Immature natural killer cell (primary cell): ENCODE results near the gene USP38. TPM values are rescaled to one million over a fixed set of nuclear protein-coding genes. Genes with fewer than 3 reads are reported as not detected.
"Not testable (repeated sequence)": the region's sequence is repeated elsewhere in the genome, so short reads cannot be mapped to it uniquely, and the experiment has no call there.

Experiments
- DNase-seq, 3 donors: peaks; one replicate each; pipeline ENCODE4 v3.0.0; 2022; ENCODE audit warnings: mixed read lengths in 1 of 3
- H3K27ac Mint-ChIP-seq, 6 donors: one replicate each; pipeline ENCODE4 v1.8.0; 2020; ENCODE audit warnings: mixed read lengths in 6 of 6, mild to moderate bottlenecking in 5 of 6, inconsistent platforms in 4 of 6, moderate library complexity in 3 of 6
- H3K27me3 Mint-ChIP-seq, 3 donors: one replicate each; pipeline ENCODE4 v1.8.0; 2020 to 2021; ENCODE audit warnings: low read depth in 3 of 3, mild to moderate bottlenecking in 3 of 3, mixed read lengths in 3 of 3, moderate library complexity in 3 of 3, inconsistent platforms in 1 of 3
- H3K36me3 Mint-ChIP-seq, 3 donors: one replicate each; pipeline ENCODE4 v1.8.0; 2020; ENCODE audit warnings: mixed read lengths in 3 of 3, inconsistent platforms in 2 of 3, mild to moderate bottlenecking in 2 of 3
- H3K4me1 Mint-ChIP-seq, 2 donors: one replicate each; pipeline ENCODE4 v1.8.0; 2020; ENCODE audit warnings: inconsistent platforms in 2 of 2, mild to moderate bottlenecking in 2 of 2, mixed read lengths in 2 of 2, moderate library complexity in 1 of 2
- H3K4me3 Mint-ChIP-seq, 5 donors: one replicate each; pipeline ENCODE4 v1.8.0; 2020; ENCODE audit warnings: mild to moderate bottlenecking in 5 of 5, mixed read lengths in 5 of 5, inconsistent platforms in 3 of 5, moderate library complexity in 3 of 5
- H3K9me3 Mint-ChIP-seq, 6 donors: one replicate each; pipeline ENCODE4 v1.8.0; 2020; ENCODE audit warnings: mild to moderate bottlenecking in 6 of 6, mixed read lengths in 6 of 6, inconsistent platforms in 4 of 6, moderate library complexity in 3 of 6
- polyA plus RNA-seq, 3 donors: library from polyadenylated mRNA; unstranded; fragments of 300-500 nt; fragmentation: Illumina TruSeq; gene quantifications; one replicate each; pipeline ENCODE4 v1.2.3, GENCODE V29; 2021

The USP38 gene, protein sequence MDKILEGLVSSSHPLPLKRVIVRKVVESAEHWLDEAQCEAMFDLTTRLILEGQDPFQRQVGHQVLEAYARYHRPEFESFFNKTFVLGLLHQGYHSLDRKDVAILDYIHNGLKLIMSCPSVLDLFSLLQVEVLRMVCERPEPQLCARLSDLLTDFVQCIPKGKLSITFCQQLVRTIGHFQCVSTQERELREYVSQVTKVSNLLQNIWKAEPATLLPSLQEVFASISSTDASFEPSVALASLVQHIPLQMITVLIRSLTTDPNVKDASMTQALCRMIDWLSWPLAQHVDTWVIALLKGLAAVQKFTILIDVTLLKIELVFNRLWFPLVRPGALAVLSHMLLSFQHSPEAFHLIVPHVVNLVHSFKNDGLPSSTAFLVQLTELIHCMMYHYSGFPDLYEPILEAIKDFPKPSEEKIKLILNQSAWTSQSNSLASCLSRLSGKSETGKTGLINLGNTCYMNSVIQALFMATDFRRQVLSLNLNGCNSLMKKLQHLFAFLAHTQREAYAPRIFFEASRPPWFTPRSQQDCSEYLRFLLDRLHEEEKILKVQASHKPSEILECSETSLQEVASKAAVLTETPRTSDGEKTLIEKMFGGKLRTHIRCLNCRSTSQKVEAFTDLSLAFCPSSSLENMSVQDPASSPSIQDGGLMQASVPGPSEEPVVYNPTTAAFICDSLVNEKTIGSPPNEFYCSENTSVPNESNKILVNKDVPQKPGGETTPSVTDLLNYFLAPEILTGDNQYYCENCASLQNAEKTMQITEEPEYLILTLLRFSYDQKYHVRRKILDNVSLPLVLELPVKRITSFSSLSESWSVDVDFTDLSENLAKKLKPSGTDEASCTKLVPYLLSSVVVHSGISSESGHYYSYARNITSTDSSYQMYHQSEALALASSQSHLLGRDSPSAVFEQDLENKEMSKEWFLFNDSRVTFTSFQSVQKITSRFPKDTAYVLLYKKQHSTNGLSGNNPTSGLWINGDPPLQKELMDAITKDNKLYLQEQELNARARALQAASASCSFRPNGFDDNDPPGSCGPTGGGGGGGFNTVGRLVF
- 10 to 100 TPM; 19.7 to 31.5 (median 25.4) TPM for polyA plus RNA-seq

- H3K9me3 Mint-ChIP-seq: no peaks in the 10 kb centered on the region
- peaks cover 0 to 5% (median 3%) of the 10 kb centered on the region in 3 donors for H3K36me3 Mint-ChIP-seq
- peaks cover 53 to 72% of the 10 kb centered on the region in 2 donors for H3K4me1 Mint-ChIP-seq
- H3K4me3 Mint-ChIP-seq: peak within 1 kb of the TSS; percentile 94 to 99 (median 95)
- peaks cover 0 to 6% (median 5%) of the 10 kb centered on the region in 3 donors for H3K27me3 Mint-ChIP-seq
- H3K27ac Mint-ChIP-seq: peak within 1 kb of the TSS; percentile 96 to 99 (median 98)
- DNase-seq: peak; percentile 79 to 84 (median 83)
These were observed at the start of gene USP38 for GRCh38 chr4:143184503-143185252. TSS of gene USP38 (plus strand) at chr4:143184917. CDS start at chr4:143185451, 534 bp downstream.

DNA sequence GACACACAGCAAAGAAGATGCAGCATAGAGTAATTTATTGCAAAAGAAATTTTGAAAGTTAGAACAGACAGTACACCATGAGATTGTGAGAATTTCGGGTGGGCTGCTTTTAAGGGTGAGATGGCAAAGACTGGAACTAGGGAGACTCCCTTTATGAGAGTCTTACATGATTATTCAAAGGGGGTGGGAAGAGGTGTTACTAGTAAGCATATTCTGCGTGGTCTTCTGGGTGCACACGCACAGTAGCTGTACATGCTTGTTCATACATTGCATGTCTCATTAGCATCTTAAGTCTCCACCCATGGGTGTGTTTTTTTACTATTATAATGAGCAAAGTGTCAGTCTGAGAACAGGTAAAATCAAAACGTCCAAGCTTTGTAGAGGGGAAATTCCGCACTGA, 49.4 kb upstream of the USP38 start:
- H3K36me3 Mint-ChIP-seq: no peaks in the 10 kb centered on the region
- H3K4me3 Mint-ChIP-seq: no peak overlapping the region
- no peaks in the 10 kb centered on the region for H3K4me1 Mint-ChIP-seq
- H3K27me3 Mint-ChIP-seq: peaks cover 0 to 3% (median 0%) of the 10 kb centered on the region in 3 donors
- no peak for DNase-seq
- H3K27ac Mint-ChIP-seq: no peak overlapping the region
- no peaks in the 10 kb centered on the region for H3K9me3 Mint-ChIP-seq

GRCh38 chr4:143140696-143141095, 44.0 kb upstream of the USP38 start:
- no peaks in the 10 kb centered on the region for H3K4me1 Mint-ChIP-seq
- H3K4me3 Mint-ChIP-seq: no peak overlapping the region
- peaks cover 0 to 6% (median 4%) of the 10 kb centered on the region in 3 donors for H3K36me3 Mint-ChIP-seq
- H3K9me3 Mint-ChIP-seq: peaks cover 22 to 44% (median 33%) of the 10 kb centered on the region in 6 donors
- peaks cover 3 to 6% (median 4%) of the 10 kb centered on the region in 3 donors for H3K27me3 Mint-ChIP-seq
- DNase-seq: no peak
- H3K27ac Mint-ChIP-seq: no peak overlapping the region

DNA sequence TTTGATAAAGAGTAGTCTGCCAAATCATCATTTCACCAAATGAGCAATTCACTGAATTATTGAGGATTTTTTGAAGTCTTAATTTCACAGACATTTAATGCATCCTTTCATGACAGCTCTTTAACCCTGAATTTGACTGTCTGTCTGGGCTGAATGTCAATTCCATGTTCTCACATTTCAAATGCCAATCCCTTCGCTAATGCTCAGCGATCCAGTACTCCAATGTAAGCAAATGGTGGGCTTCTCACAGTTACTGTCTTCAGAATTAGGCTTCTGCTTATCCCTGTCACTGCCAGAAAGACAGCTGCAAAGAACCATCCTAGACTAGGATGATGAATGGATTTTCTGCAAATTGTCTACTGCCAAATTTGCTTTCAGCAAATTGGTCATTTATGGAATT, 36.2 kb upstream of the USP38 start:
- Mint-ChIP-seq H3K4me1 (no peaks in the 10 kb centered on the region), H3K27me3 (peaks cover 0 to 4% (median 2%) of the 10 kb centered on the region in 3 donors), H3K9me3 (peaks cover 36 to 86% (median 69%) of the 10 kb centered on the region in 6 donors), H3K4me3 (no peak overlapping the region), H3K27ac (no peak overlapping the region), H3K36me3 (peaks cover 3 to 12% (median 9%) of the 10 kb centered on the region in 3 donors)
- no peak for DNase-seq

GRCh38 chr4:143156853-143157252, 27.9 kb upstream of the USP38 start:
- H3K36me3 Mint-ChIP-seq: peaks cover 16 to 27% (median 18%) of the 10 kb centered on the region in 3 donors
- no peak overlapping the region for H3K27ac Mint-ChIP-seq
- no peaks in the 10 kb centered on the region for H3K4me1 Mint-ChIP-seq
- H3K9me3 Mint-ChIP-seq: peaks cover 10 to 59% (median 40%) of the 10 kb centered on the region in 6 donors
- DNase-seq: no peak
- no peak overlapping the region for H3K4me3 Mint-ChIP-seq
- H3K27me3 Mint-ChIP-seq: peaks cover 0 to 3% (median 2%) of the 10 kb centered on the region in 3 donors

- DNase-seq: no peak
- no peaks in the 10 kb centered on the region for H3K27me3 Mint-ChIP-seq
- H3K36me3 Mint-ChIP-seq: peaks cover 7 to 16% (median 15%) of the 10 kb centered on the region in 3 donors
- H3K4me1 Mint-ChIP-seq: no peaks in the 10 kb centered on the region
- no peak overlapping the region for H3K27ac Mint-ChIP-seq
- H3K4me3 Mint-ChIP-seq: no peak overlapping the region
- H3K9me3 Mint-ChIP-seq: peaks cover 0 to 4% (median 0%) of the 10 kb centered on the region in 6 donors
These were observed 21.1 kb upstream of the USP38 start for GRCh38 chr4:143163614-143164013.

GRCh38 chr4:143166722-143167121, 18.0 kb upstream of the USP38 start:
- H3K4me3 Mint-ChIP-seq, H3K27ac Mint-ChIP-seq, H3K36me3 Mint-ChIP-seq, DNase-seq, H3K27me3 Mint-ChIP-seq, H3K4me1 Mint-ChIP-seq: not testable (repeated sequence)
- H3K9me3 Mint-ChIP-seq: peaks cover 0 to 10% (median 2%) of the 10 kb centered on the region in 6 donors

- peaks cover 0 to 3% (median 0%) of the 10 kb centered on the region in 3 donors for H3K27me3 Mint-ChIP-seq
- no peak overlapping the region for H3K27ac Mint-ChIP-seq
- peaks cover 0 to 14% (median 3%) of the 10 kb centered on the region in 6 donors for H3K9me3 Mint-ChIP-seq
- no peak overlapping the region for H3K4me3 Mint-ChIP-seq
- H3K4me1 Mint-ChIP-seq: peaks cover 6 to 21% of the 10 kb centered on the region in 2 donors
- peaks cover 14 to 21% (median 19%) of the 10 kb centered on the region in 3 donors for H3K36me3 Mint-ChIP-seq
- DNase-seq: no peak
These were observed 5.8 kb upstream of the USP38 start for GRCh38 chr4:143178923-143179322.

DNA sequence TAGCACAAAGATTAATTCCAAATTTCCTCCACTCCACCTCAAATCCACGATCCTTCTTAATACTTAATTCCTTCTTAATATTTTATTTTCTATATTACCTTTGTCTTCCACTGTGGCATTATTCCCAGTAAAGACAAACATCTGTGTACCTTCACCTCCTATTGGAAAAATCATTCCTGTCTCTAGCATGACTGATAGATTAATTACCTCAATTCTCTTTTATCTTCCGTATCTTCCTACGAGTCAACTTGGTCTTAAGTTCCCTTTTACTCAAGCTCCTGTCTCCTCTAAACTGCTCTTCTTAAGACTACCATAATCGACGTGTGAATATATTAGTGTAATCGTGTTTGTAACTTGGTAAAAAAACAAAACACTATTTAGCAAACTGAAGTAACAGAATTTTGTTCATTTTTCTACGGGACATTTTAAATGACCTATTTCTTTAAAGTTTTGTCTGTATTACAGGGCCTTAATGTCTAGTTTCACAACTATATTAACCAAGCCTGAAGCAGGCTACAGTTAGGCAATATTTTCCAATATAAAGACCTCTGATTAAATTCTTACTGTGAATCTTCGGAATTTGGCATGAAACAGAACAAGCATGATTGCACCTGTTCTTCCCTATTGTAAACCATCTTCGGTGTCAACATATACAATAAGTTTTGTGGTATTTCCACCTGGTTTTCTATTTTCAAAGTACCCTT, 1.1 kb upstream of the USP38 start:
- Mint-ChIP-seq H3K9me3 (peaks cover 0 to 4% (median 0%) of the 10 kb centered on the region in 6 donors), H3K27ac (peak overlapping the region; percentile 93 to 98 (median 96)), H3K36me3 (peaks cover 3 to 6% (median 5%) of the 10 kb centered on the region in 3 donors), H3K27me3 (peaks cover 0 to 6% (median 5%) of the 10 kb centered on the region in 3 donors), H3K4me3 (peak overlapping the region; percentile 89 to 99 (median 94)), H3K4me1 (peaks cover 43 to 62% of the 10 kb centered on the region in 2 donors)
- no peak for DNase-seq

DNA sequence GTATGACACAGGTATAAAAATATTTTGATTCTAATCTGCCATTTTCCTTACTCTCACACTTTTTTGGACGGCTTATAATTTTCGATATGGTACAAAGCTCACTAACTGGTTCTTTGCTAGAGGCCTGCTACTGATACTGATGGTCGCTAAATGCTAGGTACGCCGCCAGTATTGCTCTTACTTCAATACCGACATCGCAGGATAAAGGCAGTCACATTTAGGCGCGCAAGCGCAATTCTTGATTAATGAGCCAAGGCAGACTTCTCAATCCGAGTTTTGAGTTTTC, 557 bp upstream of the USP38 start:
- DNase-seq: no peak
- H3K36me3 Mint-ChIP-seq: peaks cover 0 to under 1% (median under 1%) of the 10 kb centered on the region in 3 donors
- peaks cover 48 to 67% of the 10 kb centered on the region in 2 donors for H3K4me1 Mint-ChIP-seq
- H3K9me3 Mint-ChIP-seq: no peaks in the 10 kb centered on the region
- peaks cover 0 to 6% (median 5%) of the 10 kb centered on the region in 3 donors for H3K27me3 Mint-ChIP-seq
- peak overlapping the region; percentile 93 to 98 (median 96) for H3K27ac Mint-ChIP-seq
- H3K4me3 Mint-ChIP-seq: peak overlapping the region; percentile 89 to 99 (median 94)

DNA sequence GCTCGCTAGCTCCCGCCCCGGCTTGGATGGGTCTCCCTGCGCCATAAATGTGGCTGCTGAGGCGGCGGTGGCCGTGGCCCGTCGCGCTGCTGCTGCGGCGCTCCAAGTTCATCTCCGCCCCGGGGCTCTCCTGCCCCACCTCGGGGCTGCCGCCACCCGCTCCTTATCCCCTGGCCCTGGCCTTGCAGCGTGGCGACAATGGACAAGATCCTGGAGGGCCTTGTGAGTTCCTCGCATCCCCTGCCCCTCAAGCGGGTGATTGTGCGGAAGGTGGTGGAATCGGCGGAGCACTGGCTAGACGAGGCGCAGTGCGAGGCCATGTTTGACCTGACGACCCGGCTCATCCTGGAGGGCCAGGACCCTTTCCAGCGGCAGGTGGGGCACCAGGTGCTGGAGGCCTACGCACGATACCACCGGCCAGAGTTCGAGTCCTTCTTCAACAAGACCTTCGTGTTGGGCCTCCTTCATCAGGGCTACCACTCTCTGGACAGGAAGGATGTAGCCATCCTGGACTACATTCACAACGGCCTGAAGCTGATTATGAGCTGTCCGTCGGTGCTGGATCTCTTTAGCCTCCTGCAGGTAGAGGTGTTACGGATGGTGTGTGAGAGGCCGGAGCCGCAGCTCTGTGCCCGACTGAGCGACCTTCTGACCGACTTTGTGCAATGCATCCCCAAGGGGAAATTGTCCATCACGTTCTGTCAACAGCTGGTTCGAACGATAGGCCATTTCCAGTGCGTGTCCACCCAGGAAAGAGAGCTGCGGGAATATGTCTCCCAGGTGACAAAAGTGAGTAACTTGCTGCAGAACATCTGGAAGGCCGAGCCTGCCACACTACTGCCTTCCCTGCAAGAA, 763 bp downstream of the USP38 start:
- Mint-ChIP-seq H3K36me3 (peaks cover 0 to 11% (median 6%) of the 10 kb centered on the region in 3 donors), H3K27ac (peak overlapping the region; percentile 96 to 99 (median 97)), H3K4me1 (peaks cover 61 to 80% of the 10 kb centered on the region in 2 donors), H3K27me3 (peaks cover 0 to 6% (median 5%) of the 10 kb centered on the region in 3 donors), H3K4me3 (peak overlapping the region; percentile 94 to 99 (median 95)), H3K9me3 (no peaks in the 10 kb centered on the region)
- no peak for DNase-seq

GRCh38 chr4:143186212-143186611, 1.5 kb downstream of the USP38 start:
- peak overlapping the region; percentile 96 to 99 (median 97) for H3K27ac Mint-ChIP-seq
- DNase-seq: no peak
- peaks cover 67 to 87% of the 10 kb centered on the region in 2 donors for H3K4me1 Mint-ChIP-seq
- peaks cover 0 to 6% (median 5%) of the 10 kb centered on the region in 3 donors for H3K27me3 Mint-ChIP-seq
- peaks cover 0 to 18% (median 6%) of the 10 kb centered on the region in 3 donors for H3K36me3 Mint-ChIP-seq
- peak overlapping the region; percentile 94 to 99 (median 95) for H3K4me3 Mint-ChIP-seq
- H3K9me3 Mint-ChIP-seq: no peaks in the 10 kb centered on the region
